GM10248 (cell line): ENCODE data around the gene S100A8.

Experiments
- CTCF ChIA-PET: fragments of 300-600 bp; sonication (Branson Sonifier 250); formaldehyde crosslinking; extraction: SDS; loops from one replicate; lab custom pipeline; 2021; ENCODE audit warnings: antibody characterized with exemption; lab: Yijun Ruan, JAX
- POLR2A ChIA-PET: fragments of 350-650 bp; sonication (Branson Sonifier 250); formaldehyde crosslinking; extraction: SDS; loops from one replicate; lab custom pipeline; 2020; ENCODE audit warnings: antibody characterized with exemption; lab: Yijun Ruan, JAX
- DNase-seq: peaks from one replicate; pipeline ENCODE4 v3.0.0; 2012; ENCODE audit errors: extremely low spot score
- TF ChIP-seq, protein P1 (sequence below): IDR thresholded peaks from 2 replicates; pipeline ENCODE4 v1.5.1; 2012; ENCODE audit warnings: mild to moderate bottlenecking, low read depth; ENCODE audit errors: extremely low read depth, missing control alignments, control extremely low read depth

Gene S100A8

GRCh38 chr1:153372571-153372970, 18.3 kb downstream of the S100A8 start:
- no peak for DNase-seq
- TF ChIP-seq, protein P1, sequence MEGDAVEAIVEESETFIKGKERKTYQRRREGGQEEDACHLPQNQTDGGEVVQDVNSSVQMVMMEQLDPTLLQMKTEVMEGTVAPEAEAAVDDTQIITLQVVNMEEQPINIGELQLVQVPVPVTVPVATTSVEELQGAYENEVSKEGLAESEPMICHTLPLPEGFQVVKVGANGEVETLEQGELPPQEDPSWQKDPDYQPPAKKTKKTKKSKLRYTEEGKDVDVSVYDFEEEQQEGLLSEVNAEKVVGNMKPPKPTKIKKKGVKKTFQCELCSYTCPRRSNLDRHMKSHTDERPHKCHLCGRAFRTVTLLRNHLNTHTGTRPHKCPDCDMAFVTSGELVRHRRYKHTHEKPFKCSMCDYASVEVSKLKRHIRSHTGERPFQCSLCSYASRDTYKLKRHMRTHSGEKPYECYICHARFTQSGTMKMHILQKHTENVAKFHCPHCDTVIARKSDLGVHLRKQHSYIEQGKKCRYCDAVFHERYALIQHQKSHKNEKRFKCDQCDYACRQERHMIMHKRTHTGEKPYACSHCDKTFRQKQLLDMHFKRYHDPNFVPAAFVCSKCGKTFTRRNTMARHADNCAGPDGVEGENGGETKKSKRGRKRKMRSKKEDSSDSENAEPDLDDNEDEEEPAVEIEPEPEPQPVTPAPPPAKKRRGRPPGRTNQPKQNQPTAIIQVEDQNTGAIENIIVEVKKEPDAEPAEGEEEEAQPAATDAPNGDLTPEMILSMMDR = no peak
- ChIA-PET CTCF (interaction anchor here (0.9 to 1.5 kb wide), 3 partner anchors 17 to 20 kb away, joined by 3 to 5 read pairs (median 4); no protein-coding TSS in a partner anchor), POLR2A (no interaction called here)

- CTCF ChIA-PET = no interaction called here
- POLR2A ChIA-PET = no interaction called here
- TF ChIP-seq, protein P1 = no peak
- DNase-seq = no peak
Observed at GRCh38 chr1:153371231-153371630, 19.6 kb downstream of the S100A8 start.

GRCh38 chr1:153370146-153370545, 20.7 kb downstream of the S100A8 start:
- no peak for DNase-seq
- TF ChIP-seq, protein P1 = no peak
- POLR2A ChIA-PET = no interaction called here
- CTCF ChIA-PET = no interaction called here

DNA sequence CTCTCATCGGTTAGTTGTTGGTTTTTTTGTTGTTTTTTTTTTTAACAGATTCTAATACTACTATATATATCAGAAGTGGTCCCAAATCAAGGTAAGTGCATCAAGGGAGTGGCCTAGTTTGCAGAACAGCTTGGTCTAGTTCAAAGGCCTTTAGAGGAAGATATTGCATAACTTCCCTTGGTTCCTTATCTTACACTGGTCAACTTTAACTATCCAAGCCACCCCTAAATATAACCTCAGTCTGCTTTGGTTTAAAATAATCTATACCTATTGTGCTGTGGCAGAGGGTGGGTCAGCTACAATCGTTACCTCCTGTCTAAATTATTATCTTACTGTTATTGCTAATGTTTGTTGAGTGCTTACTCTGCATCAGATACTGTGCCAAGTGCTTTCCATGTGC, 22.4 kb downstream of the S100A8 start:
- CTCF ChIA-PET = no interaction called here
- TF ChIP-seq, protein P1 = no peak
- POLR2A ChIA-PET = no interaction called here
- DNase-seq = no peak

DNA sequence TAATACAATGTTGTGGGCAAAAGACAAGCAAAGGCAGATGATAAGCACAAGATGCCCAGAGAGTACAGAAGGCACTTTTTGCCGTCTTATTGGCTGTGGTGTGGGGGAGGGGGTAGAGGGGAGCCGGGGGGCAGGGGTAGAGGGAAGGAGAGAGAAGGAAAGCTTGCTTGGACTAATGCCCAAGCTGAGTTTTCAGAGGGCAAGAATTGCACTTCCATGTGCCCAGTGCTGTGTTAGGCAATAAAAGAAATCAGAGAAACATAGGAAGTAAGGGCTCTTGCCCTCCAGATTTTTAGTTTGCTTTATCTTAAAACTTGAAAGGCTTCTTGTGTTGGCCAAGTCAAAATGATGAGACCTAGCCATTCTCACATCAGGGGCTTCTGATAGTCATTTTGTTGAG, 23.8 kb downstream of the S100A8 start:
- TF ChIP-seq, protein P1 = no peak
- ChIA-PET POLR2A (no interaction called here), CTCF (interaction anchor here (1.0 to 3.0 kb wide), 3 partner anchors 8 to 128 kb away, joined by 4 to 13 read pairs (median 12); partner anchors contain the start of gene S100A12)
- no peak for DNase-seq

DNA sequence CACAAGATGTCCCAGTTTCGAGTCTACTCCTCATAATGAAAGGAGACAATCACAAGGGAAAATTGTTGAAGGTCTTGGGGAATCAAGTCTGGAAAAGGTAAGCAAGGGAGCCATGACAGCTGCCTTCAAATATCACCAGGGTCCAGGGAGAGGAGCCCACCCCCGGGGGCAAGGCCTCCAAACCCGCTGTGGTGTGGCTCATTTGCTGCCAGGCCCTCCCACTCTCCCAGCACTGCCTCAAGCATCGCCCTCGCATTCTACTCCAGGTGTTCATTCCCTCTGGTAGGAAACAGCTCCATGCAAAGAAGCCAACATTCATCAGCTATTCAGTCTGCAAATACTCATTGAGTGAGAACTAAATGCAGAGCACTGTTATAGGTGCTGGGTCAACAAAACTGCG, 24.6 kb downstream of the S100A8 start:
- ChIA-PET POLR2A (no interaction called here), CTCF (interaction anchor here (2.9 to 3.0 kb wide), 2 partner anchors 10 to 129 kb away, joined by 12 to 13 read pairs; no protein-coding TSS in a partner anchor)
- DNase-seq = no peak
- TF ChIP-seq, protein P1 = no peak
